Kasumi-1 (cell line): ENCODE results near the gene MRPL9.

Source experiments
- DNase-seq, 2 experiments: peaks; one replicate each; lab custom pipeline; 2025; lab: John Stamatoyannopoulos, UW

MRPL9 gene

DNA sequence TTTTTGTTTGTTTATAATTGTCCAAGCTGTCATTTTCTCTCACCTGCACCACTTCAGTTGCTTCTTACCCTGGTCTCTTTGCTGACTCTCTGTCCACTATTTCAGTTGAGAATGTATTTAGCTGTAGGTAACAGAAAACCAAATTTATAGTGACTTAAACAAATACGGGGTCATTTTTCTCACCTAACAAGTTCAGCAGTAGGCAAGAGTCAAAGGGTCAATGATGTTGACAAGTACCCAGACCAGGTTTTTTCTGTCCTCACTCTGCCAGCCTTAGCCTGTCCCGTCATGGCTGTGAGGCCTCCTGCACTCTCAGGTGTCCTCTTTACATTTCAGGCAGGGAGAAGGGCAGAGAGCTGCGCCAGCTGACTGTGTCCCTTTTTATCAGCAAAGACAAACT lies 30.2 kb downstream of the MRPL9 start:
- no peak for DNase-seq

DNA sequence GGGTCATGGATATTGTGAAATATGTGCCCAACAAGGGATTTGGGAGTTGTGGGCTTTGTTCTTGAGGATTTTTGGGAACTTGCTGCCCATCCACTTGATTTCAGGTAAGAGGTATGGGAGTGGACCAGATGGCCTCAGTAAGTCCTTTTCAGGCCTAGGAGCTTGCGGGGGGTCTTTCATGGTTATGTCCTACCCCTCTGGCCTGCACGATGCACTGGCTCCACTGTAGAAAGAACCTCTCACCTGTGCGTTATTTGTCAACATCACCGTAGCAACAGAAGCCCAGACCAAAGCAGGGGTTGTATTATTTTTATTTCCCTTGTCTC lies 33.4 kb downstream of the MRPL9 start:
- no peak for DNase-seq

DNA sequence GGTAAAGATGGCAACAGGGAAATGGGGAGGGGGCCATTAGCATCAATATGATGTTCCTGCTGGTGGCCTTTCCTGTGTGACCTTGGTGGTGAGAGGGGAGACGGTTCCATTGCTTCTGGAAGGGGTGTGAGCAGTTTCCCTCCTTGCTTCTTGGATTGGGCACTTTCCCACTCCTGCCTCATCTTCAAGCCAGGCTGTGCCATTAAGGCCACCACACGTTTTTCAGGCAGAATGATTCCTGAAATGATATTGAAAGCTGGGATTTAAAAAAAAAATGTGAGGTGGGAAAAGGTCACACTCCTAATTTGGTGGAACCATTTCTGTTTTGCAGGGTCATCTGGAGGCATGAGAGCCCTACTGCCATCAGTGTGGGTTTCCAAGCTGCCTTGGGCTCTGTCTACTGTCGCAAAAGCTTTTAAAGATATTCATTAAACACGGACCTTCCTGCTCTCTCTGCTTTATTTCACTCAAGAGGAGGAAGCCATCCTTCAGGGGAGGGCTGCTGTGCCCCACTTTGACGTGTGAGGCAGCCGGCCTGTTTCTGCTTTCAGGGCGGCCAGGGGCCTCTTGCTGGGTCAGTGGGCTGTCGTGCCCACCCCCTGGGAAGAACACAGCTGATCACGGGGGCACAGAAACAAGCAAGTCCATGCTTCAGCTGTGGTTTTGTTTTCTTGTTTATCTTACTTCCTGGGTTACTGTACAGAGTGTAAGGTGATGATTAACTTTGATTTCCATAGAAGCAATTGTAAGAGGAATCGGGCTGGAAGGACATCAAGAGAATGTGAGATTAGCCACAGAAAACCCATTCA lies 33.9 kb downstream of the MRPL9 start:
- DNase-seq: no peak

DNA sequence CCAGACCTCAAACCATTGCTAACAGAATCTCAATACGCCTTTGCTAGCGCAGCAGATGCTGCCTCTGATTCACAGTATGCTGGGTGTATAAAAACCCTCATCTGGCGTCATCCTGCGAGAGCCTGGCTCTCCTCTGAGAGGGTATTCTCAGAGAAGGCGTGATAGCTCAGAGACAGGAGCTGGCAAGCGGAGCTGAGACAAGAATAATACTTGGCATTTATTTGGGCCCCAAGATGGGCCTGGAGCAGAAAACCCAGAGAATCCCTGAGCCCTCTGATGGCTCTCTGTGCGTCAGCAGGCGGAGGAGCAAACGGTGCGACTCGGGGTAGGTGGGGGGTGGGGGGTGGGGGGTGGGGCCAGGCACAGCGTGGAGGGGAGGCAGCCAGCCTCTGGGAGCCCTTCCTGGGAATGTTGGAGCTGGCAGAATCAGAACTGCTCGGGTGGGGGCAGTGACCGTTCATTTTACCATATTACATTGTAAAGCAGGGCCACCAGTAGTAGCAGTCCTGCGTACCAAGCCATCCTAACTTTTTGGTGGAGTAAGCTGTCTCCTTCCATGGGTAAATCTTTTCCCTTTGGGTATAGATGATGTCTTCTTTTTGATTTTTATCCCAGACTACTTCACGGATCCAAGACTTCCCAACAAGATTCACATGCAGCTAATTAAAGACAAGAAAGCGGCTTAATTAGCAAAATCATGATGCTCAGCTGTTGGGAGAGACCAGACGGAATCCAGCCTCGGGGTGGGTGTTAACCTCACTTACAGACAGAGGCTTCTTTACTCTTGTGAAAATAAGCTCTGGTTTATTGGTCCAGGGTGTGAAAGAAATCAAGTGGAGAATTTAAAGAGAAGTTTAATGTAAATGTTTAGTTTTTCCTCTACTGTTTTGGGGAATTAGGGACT lies 34.9 kb downstream of the MRPL9 start:
- no peak for DNase-seq

DNA sequence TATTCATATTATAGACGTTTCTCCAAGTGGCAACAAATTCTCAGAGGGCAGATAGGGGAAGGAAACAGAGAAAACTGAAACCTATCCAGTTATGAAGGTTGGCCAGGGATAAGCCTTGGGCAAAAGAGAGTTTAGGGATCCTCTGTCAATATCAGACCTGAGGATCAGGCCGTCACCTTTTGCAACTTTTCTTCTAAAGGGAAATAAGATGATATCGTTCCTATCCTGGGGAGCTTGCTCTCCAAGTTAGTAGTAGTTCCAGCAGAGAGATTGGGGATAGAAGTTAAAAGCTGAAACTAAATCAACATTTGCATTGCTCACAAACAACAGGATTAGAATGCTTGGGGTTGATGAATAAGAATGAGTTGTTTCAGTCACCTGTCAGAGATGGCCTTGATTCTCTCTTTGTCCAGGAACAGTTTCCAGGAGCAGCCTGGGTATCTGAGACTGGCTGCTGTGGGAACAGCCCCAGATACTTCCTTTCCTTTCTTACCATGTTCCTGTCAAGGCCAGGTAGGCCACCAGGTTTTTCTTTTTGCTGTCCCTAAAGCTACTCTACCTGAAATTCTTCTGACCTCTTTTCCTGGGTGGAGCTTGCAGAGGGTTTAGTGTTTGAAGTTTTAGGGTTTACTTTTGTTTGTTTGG lies 39.4 kb downstream of the MRPL9 start:
- DNase-seq: no peak

DNA sequence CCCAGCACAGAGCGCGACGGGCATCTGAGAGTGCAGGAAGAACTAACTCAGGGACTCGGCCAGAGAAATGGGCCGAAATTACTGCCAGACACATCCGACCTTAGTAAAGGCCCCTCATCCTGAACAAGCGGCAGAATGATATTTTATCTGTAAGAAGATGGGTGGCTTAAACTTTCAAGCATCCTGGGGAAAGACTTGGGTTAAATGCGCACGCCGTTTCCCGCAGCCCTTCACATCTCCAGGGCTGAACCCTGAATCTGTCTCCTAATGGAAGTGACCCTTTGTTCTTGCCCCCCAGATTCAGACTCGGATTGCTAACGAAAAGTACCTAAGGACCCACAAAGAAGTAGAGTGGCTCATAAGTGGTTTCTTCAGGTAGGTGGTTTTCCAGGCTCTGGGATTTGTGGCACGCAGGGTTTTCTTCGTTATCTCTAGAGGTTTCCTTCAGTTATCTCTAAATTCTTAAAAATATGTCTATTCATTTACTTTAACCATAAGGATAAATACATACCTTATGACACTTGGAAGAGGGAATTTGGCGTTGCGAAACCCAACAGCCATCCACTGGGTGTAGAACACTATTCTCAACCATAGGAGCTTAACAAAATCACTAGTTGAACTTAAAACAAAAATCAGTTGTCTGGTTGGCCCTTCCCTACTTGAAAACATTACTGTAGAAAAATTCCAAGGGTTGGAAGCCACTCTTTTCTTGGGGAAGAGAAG lies 41.3 kb downstream of the MRPL9 start:
- DNase-seq: no peak

DNA sequence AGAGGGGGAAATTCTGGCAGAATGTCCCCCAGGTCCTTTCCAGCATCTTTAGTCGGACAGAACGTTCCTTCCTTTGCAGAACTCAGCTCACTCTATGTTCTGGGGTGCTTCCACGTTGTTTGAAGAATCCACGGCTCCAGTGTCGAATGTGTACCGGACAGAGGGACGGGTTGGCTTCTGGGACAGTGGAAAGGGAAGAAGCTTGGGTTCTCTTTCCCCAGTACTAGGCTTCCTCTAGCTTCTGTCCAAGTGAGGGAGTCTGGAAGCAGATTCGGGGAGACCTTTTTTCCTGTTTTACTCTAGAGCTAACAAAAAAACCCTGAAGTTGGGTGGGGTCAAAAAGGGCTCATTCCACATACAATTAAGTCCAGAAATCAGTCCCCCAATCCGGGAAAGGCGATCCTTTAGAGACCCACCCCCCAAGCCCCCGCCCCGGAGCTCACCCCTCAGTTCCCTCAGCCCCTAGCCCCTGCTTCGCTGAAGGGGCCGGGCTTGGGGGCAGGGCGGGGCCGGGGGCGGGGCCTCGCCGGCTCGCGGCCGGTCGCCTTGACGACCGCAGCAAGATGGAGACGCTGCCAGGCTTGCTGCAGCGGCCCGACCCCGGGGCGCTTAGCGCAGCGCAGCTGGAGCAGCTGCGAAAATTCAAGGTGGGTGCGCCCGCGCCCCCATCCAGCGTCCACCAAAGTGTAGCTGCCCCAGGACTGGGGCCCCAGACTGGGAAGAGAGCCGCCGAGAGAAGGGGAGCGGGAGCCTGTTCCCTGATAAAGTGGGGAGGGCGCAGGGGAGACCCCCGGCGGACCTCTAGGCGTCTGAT lies 42.1 kb downstream of the MRPL9 start, which contains the start of gene RIIAD1:
RIIAD1 (plus strand) TSS at position 549 of the 814 bp plus-strand sequence; CDS start at position 564, 15 bp downstream.
- DNase-seq: no peak

DNA sequence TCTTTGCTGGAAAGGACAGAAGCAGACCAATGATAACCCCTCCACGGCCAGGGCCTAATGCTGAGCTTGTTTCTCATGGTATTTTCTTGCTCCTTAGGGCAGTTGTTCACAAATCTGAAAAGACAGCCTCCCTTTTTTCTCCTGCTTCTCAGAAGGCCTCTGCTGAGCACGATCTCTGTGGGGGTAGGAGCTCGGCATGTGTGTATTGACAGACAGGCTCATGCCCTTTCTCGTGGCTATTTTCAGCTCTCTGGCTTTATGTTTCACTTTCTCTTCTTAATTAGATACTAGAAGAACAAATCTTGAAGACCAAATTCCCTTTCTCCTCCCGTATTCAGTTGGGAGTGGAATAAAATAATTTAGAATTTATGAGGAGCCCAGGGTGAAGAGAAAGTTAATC lies 42.7 kb downstream of the MRPL9 start:
- no peak for DNase-seq

DNA sequence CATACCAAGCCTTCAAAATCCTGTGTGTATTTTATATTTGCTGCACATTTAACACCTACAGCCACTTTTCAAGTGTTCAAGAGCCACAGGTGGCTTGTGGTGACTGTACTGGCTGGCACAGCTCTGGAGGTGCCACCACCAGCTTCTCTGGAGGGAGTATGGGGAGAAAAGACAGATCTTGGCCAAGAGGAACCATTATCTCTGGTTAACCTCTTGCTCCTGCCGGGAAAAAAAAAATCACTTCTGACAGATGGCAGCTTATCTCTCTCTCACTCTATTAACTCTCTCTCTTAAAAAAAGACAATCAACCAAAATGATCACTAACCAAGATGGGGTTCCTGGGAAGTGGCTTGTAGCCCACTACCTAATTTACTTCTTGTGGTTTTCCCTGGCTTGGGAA lies 43.2 kb downstream of the MRPL9 start:
- no peak for DNase-seq

DNA sequence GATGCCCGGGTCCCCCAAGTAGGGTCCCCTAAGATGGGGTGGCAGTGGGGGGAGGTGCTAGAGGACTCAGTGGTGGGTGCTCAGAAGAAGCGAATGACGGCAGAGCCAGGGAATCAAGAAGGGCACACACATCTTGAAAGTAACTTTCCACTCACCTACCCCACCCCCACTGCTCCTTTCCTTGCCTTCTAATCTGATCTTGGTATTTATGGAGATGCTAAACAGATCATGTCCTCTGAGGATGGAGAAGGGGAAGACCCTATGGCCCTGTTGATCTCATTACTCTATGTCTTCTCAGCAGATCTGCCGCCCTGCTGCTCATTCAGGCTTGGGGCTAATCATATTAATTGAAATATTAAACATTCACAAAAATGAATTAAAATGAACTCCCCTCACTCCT lies 44.6 kb downstream of the MRPL9 start:
- DNase-seq: no peak

DNA sequence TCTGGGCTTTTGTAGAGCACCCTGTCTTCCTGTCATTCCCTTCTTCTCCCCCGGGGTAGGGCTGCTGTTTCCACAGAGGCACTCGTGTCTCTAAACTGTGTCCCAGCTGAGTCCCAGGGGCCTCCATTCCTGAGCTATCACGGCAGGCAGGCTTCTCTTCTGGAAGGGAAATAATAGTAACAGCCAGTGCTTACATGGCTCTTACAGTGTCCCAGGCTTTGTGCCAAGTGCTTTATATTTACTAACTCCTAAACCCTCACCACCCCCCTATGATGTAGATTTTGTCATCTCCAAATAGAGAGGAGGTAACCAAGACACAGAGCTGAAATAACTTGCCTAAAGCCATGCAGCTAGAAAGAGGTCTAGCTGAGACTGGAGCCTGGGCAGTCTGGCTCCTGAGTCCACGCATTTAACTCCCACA lies 45.3 kb downstream of the MRPL9 start:
- no peak for DNase-seq

DNA sequence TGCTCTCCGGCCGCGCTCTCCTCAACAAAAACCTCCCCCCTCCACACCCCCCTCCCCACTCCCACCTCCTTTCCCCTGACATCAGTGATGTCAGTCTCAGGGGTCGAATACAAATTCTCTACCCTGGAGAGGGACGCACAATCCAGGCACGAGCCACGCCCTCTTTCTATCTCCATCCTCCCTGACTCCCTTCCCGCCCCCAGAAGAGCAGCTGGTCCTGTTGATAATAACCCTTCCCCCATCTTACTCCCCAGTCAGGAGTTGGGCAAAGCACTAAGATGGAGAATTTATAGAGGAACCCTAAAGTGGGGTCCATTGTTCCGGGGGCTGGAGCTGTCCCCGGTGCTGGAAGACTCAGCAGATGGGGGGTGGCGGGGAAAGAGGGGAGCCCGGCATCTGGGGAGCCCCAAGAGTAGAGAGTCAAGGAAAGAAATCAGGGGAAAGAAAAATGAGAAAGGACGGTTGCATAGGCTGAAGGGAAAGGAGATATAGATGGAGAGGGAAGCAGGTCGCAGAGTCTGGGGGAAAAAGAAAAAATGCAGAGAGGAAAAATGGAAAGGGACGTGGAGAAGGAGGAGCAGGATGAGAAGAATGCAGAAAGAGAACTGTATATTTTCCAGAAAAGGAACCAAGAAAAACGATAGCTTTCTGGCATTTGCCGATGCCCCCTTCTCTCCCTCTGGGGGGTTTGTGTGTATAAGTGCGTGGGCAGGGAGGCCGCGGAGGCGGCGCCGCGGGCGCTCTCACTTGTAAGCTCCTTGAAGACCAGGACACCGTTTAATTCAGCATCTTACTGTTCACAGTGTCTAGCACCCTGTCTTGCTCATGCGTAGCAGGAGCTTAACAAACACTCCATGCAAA lies 46.3 kb downstream of the MRPL9 start, which contains the start of gene CELF3:
CELF3 (minus strand) TSS at position 33 of the 861 bp plus-strand sequence. CDS start 783 bp downstream, outside the sequence.
- peak in 1 of 2 experiments; percentile 22 for DNase-seq

DNA sequence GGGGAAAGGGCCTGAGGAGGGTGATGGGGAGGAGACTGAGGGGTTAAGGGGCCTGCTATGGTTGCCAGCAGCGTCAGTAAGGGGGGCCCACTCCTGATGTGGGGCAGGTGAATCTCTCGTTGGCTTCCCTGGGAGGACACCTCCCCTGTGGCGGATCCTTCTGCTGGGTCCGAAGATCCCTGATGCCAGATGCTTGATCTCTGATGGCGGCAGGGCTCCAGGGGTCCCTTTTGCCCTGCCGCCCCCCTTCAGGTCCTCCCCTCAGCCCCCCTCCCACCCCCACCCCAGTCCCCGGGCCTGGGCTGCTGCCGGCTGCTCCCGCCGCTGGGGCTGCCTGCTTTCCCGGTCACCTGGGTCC lies 46.9 kb downstream of the MRPL9 start:
- DNase-seq: no peak

DNA sequence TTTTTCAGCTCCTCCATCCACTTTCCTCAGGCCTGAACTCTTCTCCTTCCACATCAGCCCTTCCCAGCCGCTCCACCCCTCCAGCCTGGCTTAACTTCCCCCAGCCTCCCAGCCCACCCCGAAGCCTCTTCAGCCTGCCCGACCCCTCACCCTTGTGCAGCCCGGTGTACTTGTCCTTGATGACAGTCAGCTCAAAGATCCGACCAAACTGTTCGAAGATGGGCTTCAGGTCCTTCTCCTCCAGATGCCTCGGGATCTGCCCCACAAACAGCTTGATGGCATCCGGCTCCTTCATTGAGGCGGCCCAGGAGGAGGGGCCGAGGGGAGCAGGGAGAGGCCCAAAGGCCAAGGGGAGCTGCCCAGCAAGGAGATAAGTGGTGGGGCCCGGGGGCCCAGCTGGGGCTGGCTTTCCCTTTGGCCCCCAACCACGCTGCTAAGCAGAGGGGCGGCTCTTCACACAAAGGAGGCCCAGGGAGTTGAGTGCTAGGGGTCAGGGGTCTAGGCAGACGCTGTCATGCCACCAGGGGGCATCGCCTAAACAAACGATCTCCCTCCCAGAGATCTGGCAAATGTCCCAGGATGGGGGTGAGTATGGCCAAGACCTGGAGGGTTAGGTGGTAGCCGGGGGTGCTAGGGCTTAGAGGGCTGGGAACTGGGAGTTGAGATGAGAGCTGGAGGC lies 47.4 kb downstream of the MRPL9 start:
- DNase-seq: no peak

DNA sequence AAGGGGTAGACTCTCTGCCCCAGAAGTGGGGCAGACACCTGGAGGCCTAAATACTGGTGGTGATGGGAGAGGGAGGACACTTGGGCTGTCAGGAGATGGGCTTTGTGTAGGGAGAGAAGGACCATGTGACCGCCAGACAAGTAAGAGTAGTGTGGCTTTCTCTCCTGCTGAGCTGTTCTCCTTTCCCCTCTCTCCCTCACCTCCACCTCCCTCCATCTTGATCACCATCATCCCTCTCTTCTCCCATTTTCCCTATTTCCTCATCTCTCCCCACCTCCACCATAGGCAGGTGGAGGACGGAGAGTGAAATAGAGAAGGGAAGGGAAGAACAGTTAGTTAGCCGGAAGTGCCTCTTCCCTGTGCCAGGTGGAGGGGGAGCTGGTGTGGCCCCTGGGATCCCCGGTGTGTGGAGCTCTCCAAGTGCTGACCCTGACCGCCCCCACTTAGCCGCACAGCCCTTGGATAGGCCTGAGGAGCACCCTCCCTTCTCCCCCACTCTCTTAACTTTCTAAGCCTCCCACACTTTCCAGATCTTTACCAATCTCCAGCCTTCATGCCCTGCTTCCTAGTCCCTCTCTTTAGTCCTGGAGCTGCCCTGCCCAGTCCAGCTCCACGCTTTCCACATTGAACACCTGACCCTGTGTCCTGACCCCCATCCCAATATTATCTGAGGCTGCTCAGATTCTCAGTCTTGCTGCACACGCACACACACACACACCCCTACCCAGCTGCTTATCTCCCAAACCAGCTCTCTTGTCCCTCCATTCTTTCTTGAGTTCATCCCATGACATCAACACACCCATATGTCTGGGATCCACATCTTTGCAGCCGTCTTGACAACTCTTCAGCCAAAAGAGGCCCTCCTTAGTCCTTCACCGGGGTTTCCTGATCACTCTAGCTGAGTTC lies 48.2 kb downstream of the MRPL9 start:
- no peak for DNase-seq

DNA sequence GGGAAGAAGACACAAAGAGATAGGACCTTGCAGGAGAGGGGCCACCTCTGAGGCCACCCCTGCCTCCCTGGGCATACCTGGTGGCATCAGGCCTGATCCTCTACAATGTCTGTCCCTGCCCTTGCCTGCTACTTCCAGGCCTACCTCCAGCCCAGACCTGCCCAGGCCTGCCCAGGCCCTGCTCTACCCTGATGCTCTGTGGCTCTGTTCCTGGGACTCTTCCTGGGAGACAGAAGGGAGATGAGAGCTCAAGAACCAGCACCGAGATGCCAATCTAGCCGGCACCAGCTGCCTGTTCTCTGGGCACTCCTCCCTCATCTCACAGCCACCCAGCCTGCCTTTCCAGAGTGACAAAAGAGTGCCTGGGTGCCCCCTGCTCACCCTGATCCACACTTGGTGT lies 49.4 kb downstream of the MRPL9 start:
- DNase-seq: no peak

DNA sequence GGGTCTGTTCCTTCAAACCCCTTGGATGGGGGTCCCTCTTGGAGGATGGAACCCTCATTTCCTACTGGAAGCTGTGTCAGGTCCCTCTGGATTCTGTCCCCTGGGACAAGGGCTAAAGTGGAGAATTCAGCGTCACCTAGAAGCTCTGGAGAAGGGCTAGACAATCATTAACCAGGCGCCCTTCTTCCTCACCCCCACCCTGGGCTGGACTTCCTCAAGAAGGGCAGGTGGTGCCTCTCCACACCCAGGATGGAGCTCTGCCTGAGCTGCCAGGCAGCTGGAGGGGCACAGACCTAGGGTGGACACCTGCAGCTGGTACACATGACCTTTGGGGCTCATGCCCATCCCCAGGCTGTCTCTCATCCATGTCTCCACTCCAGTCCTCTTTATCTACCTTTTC lies 50.3 kb downstream of the MRPL9 start:
- no peak for DNase-seq

DNA sequence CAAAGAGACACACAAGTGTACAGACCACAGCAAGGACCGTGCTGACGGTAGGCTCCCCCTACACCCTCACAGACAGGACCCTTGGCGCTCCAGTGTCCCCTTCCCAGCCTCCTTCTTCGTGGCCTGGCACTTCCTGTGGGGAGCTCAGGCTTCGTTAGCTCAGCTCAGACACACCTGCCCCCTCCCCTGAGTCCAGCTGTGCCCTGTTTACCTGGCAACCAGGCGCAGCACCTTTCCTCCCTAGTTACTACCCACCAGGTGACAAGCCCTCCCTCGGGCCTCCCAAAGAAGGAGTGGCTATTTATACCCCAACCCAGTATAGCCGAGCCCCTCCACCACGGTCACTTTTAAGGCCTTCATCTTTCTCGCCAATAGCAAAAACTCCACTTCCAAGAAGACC lies 51.3 kb downstream of the MRPL9 start:
- DNase-seq: no peak
